Coronary artery (tissue), 2 donors: ENCODE results near the gene FNDC5.

Experiments
- DNase-seq: peaks from one replicate; pipeline ENCODE4 v3.0.0-alpha.2; 2017; ENCODE audit warnings: low spot score
- H3K27ac ChIP-seq, 2 donors: fragments of 200-600 bp; sonication (generic); one replicate each; pipeline ENCODE4 v1.5.1; 2016 to 2019
- H3K4me3 ChIP-seq: fragments of 200-600 bp; sonication (generic); 2 replicates; pipeline ENCODE4 v1.5.1; 2016; ENCODE audit warnings: mild to moderate bottlenecking, moderate library complexity
- TF ChIP-seq, protein P1 (sequence below): fragments of 200-600 bp; sonication (generic); IDR thresholded peaks from one replicate; pipeline ENCODE4 v1.5.1; 2019; ENCODE audit warnings: antibody characterized with exemption

The FNDC5 gene

DNA sequence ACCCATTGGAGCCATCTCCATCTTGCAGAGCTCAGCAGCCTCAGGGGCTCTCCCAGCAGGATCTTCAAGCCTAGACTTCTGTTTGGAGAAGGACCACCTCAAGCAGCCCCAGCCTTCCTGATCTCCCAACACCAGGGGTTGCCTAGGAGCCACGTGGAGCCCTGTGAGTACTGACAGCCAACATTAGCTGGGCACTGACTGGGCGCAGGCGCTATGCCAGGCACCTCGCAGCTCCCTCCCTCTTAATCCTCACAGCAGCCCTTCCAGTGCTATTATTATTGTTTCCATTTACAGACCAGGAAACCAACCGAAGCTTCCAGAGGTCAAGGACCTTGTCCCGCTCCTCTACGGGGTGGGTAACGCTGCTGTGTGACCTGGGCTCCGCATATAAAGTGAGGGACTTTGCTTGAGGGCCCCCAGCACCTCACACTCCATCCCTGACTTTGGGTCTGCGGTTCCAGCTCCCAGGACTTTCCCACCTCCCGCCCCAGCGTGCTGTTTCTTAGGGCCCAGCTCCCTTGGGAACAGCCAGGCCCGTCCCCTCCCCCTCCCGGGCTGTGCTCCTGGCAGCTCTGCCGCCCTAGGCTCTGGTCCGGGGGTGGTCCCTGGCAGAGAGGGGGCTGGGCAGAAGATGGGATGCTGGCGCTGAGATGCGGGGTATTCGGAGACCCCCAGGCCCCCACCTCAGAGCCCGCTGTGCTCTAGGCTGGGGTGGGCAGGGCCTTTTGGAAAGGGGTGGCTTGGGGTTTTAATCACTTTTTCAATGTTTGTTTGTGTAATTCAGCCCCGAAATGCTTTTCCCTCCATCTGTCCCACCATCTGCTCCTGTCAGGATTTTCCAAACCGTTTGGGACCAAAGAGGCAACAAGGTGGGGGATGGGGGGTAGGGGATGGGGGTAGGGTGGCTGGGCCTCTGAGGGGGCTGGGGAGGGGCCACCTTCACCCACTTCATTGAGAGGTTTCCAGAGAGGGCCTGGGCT lies 11.4 kb upstream of the FNDC5 start:
- no peak for DNase-seq
- TF ChIP-seq, protein P1, sequence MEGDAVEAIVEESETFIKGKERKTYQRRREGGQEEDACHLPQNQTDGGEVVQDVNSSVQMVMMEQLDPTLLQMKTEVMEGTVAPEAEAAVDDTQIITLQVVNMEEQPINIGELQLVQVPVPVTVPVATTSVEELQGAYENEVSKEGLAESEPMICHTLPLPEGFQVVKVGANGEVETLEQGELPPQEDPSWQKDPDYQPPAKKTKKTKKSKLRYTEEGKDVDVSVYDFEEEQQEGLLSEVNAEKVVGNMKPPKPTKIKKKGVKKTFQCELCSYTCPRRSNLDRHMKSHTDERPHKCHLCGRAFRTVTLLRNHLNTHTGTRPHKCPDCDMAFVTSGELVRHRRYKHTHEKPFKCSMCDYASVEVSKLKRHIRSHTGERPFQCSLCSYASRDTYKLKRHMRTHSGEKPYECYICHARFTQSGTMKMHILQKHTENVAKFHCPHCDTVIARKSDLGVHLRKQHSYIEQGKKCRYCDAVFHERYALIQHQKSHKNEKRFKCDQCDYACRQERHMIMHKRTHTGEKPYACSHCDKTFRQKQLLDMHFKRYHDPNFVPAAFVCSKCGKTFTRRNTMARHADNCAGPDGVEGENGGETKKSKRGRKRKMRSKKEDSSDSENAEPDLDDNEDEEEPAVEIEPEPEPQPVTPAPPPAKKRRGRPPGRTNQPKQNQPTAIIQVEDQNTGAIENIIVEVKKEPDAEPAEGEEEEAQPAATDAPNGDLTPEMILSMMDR, result no peak
- H3K4me3 ChIP-seq, result peak overlapping the region; percentile 45
- no peak overlapping the region for H3K27ac ChIP-seq

DNA sequence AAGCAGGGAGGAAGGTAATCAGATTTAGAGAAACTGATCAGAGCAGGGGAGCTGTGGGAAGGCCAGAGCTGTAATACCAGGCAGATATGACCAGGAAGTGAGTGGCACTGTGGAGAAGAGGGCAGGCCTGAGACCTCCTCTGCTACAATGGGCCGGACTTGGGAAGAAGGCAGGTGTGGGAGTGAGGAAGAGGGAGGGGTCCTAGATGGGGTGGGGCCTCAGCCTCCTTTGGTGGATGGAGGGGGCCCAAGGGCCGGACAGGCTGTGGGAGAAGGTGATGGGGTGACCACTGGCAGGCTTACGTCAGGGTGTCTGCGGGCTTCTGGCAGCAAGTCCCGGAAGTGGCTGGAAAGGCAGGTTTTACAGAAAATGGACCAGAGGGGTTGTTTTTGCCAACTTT lies 10.6 kb upstream of the FNDC5 start:
- Histone ChIP-seq H3K27ac (no peak overlapping the region), H3K4me3 (no peak overlapping the region)
- TF ChIP-seq, protein P1, result no peak
- no peak for DNase-seq

DNA sequence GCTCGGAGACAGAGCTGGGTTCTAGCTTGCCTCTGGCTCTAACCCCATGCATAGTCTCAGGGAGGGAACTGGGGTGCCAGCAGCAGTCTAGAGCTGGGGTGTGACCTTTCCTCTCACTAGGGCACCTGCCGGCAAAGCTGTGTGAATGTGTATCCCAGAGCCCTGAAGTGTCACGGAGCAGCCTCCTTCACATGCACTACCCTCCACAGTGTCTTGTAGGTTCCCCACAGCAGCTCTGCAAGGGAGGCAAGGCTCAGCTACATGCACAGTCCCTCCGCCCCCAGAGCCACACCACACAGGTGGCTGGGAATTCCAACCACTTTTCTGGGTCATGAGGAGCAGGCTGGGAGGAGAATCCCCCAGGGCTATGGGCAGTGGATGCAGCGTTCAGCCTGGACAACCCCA lies 7.9 kb upstream of the FNDC5 start:
- Histone ChIP-seq H3K4me3 (no peak overlapping the region), H3K27ac (no peak overlapping the region)
- TF ChIP-seq, protein P1, result no peak
- peak; percentile 53 for DNase-seq

GRCh38 chr1:32878183-32878582 lies 7.5 kb upstream of the FNDC5 start:
- TF ChIP-seq, protein P1, result no peak
- Histone ChIP-seq H3K4me3 (no peak overlapping the region), H3K27ac (no peak overlapping the region)
- peak; percentile 55 for DNase-seq

- TF ChIP-seq, protein P1, result no peak
- Histone ChIP-seq H3K27ac (no peak overlapping the region), H3K4me3 (no peak overlapping the region)
- DNase-seq, result peak; percentile 60
These were observed 6.7 kb upstream of the FNDC5 start for GRCh38 chr1:32877211-32878110.

DNA sequence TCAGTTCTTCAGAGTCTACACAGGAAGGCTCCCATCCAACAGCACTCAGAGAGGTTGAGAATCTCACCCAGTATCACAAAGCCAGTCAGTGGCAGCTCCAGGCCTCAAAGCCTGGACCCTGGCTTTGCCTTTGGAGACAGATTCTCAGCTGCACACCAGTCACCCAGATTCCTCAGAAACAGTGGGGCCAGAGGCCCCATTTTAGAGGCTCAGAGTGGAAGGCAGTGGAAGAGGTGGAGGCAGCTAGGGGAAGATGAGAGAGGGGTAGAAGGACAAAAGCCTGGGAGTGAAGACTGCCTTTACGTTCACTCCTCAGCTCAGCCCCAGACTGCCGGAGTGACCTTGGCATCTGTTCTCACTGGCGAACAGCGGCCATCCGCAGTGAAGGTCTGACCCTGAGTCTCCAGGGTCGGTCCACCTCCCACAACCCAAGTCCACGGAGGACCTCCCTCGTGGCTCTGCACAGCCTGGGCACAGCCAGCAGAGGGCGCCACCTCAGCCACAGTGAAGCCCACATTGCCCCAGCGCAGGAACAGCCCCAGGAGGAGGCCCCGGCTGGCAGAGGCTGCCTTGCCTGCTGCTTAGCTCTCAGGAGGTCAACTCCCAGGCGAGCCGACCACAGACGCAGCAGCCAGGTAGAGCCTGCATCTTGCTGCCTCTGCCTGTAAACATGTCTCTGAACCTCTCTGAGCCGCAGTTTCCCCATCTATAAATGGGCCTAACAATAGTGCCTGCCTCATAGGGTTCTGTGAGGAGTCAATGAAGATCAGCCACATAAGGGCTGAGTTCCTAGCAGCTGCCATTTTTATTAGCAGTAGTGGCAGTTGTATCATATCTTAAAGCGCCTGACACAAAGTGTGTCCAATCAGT lies 5.9 kb upstream of the FNDC5 start:
- no peak for DNase-seq

More for the DNA sequence above, 5.9 kb upstream of the FNDC5 start:
- TF ChIP-seq, protein P1, result peak; percentile 67
- Histone ChIP-seq H3K4me3 (no peak overlapping the region), H3K27ac (no peak overlapping the region)
